H9 (cell line): ENCODE results near the gene DPYD. TPM values are rescaled to one million over a fixed set of nuclear protein-coding genes. Genes with fewer than 3 reads are reported as not detected.

Experiments
- DNase-seq: peaks from one replicate; pipeline ENCODE4 v3.0.0-alpha.2; 2017
- H2AFZ ChIP-seq: one replicate; pipeline ENCODE4 v1.6.1; 2013; ENCODE audit warnings: mild to moderate bottlenecking, low read length, control low read depth, moderate library complexity
- H2AK5ac ChIP-seq: 2 replicates; pipeline ENCODE4 v1.6.1; 2013; ENCODE audit warnings: low read length, control low read depth, mixed read lengths; ENCODE audit not compliant: insufficient read length
- H2BK120ac ChIP-seq: one replicate; pipeline ENCODE4 v1.6.1; 2013; ENCODE audit warnings: low read depth, mild to moderate bottlenecking, low read length, control low read depth, inconsistent platforms; ENCODE audit not compliant: poor library complexity, severe bottlenecking
- H2BK12ac ChIP-seq: 2 replicates; pipeline ENCODE4 v1.6.1; 2013; ENCODE audit warnings: low read length, control low read depth, mixed read lengths, low read depth; ENCODE audit not compliant: insufficient read length
- H2BK15ac ChIP-seq: 2 replicates; pipeline ENCODE4 v1.6.1; 2013; ENCODE audit warnings: low read depth, low read length, control low read depth
- H2BK20ac ChIP-seq: one replicate; pipeline ENCODE4 v1.6.1; 2013; ENCODE audit warnings: low read depth, mild to moderate bottlenecking, low read length, control low read depth, inconsistent platforms; ENCODE audit not compliant: poor library complexity, severe bottlenecking
- H2BK5ac ChIP-seq: 2 replicates; pipeline ENCODE4 v1.6.1; 2013; ENCODE audit warnings: low read length, control low read depth, mixed read lengths; ENCODE audit not compliant: insufficient read length
- H3K14ac ChIP-seq: 2 replicates; pipeline ENCODE4 v1.6.1; 2013; ENCODE audit warnings: low read length, control low read depth; ENCODE audit not compliant: insufficient read depth
- H3K18ac ChIP-seq: 2 replicates; pipeline ENCODE4 v1.6.1; 2013; ENCODE audit warnings: low read depth, mild to moderate bottlenecking, mixed read lengths, low read length, control low read depth; ENCODE audit not compliant: insufficient read length
- H3K23ac ChIP-seq: 2 replicates; pipeline ENCODE4 v1.6.1; 2013; ENCODE audit warnings: low read length, control low read depth, mixed read lengths, low read depth; ENCODE audit not compliant: insufficient read length
- H3K23me2 ChIP-seq: 2 replicates; pipeline ENCODE4 v1.6.1; 2013; ENCODE audit warnings: low read depth, mild to moderate bottlenecking, mixed read lengths, low read length, control low read depth; ENCODE audit not compliant: insufficient read length, poor library complexity, severe bottlenecking
- H3K27ac ChIP-seq: 2 replicates; pipeline ENCODE4 v1.5.1; 2013; ENCODE audit warnings: low read length, control low read depth, mixed read lengths, low read depth; ENCODE audit not compliant: insufficient read length
- H3K27me3 ChIP-seq: 2 replicates; pipeline ENCODE4 v1.6.1; 2013; ENCODE audit warnings: low read length, control low read depth, inconsistent platforms; ENCODE audit not compliant: insufficient read depth
- H3K4ac ChIP-seq: 2 replicates; pipeline ENCODE4 v1.6.1; 2013; ENCODE audit warnings: low read depth, mild to moderate bottlenecking, control low read depth, inconsistent platforms, low read length, moderate library complexity
- H3K4me1 ChIP-seq: 2 replicates; pipeline ENCODE4 v1.6.1; 2013; ENCODE audit warnings: low read length, control low read depth, inconsistent platforms; ENCODE audit not compliant: insufficient read depth
- H3K4me2 ChIP-seq: 2 replicates; pipeline ENCODE4 v1.6.1; 2013; ENCODE audit warnings: low read length, control low read depth, mixed read lengths; ENCODE audit not compliant: insufficient read length, insufficient read depth
- H3K56ac ChIP-seq: 2 replicates; pipeline ENCODE4 v1.6.1; 2013; ENCODE audit warnings: low read depth, mild to moderate bottlenecking, mixed read lengths, low read length, control low read depth; ENCODE audit not compliant: insufficient read length
- H3K79me1 ChIP-seq: 2 replicates; pipeline ENCODE4 v1.6.1; 2013; ENCODE audit warnings: low read depth, mild to moderate bottlenecking, moderate library complexity, low read length, control low read depth, inconsistent platforms; ENCODE audit not compliant: insufficient read depth, poor library complexity, severe bottlenecking
- H3K79me2 ChIP-seq: 2 replicates; pipeline ENCODE4 v1.6.1; 2013; ENCODE audit warnings: low read length, control low read depth, inconsistent platforms; ENCODE audit not compliant: insufficient read depth
- H3K9ac ChIP-seq: 2 replicates; pipeline ENCODE4 v1.6.1; 2013; ENCODE audit warnings: low read length, control low read depth, mixed read lengths; ENCODE audit not compliant: insufficient read length; ENCODE audit errors: extremely low read depth
- H3K9me3 ChIP-seq: one replicate; pipeline ENCODE4 v1.6.1; 2013; ENCODE audit warnings: low read depth, low read length, inconsistent platforms; ENCODE audit not compliant: control insufficient read depth
- H3T11ph ChIP-seq: one replicate; pipeline ENCODE4 v1.6.1; 2013; ENCODE audit warnings: mild to moderate bottlenecking, low read length, control low read depth, inconsistent platforms
- H4K20me1 ChIP-seq: one replicate; pipeline ENCODE4 v1.6.1; 2013; ENCODE audit not compliant: control insufficient read depth, insufficient read length, insufficient read depth
- H4K5ac ChIP-seq: 2 replicates; pipeline ENCODE4 v1.6.1; 2013; ENCODE audit warnings: low read depth, mild to moderate bottlenecking, mixed read lengths, low read length, control low read depth; ENCODE audit not compliant: insufficient read length
- H4K8ac ChIP-seq: replicated peaks from 2 replicates; pipeline ENCODE4 v1.6.1; 2013; ENCODE audit warnings: low read length, control low read depth, mixed read lengths, low read depth; ENCODE audit not compliant: insufficient read length
- H4K91ac ChIP-seq: 2 replicates; pipeline ENCODE4 v1.6.1; 2013; ENCODE audit warnings: low read depth, mild to moderate bottlenecking, moderate library complexity, mixed read lengths, low read length, control low read depth; ENCODE audit not compliant: insufficient read length
- H3K27ac Mint-ChIP-seq, 3 experiments: 2 replicates in 2 of 3; 3 replicates in 1 of 3; pipeline ENCODE4 v1.8.0; 2020 to 2021; ENCODE audit warnings: mixed read lengths in 3 of 3, mild to moderate bottlenecking in 1 of 3, moderate library complexity in 1 of 3
- H3K27me3 Mint-ChIP-seq: 2 replicates; pipeline ENCODE4 v1.8.0; 2021; ENCODE audit warnings: low read depth, mild to moderate bottlenecking, moderate library complexity, mixed read lengths
- H3K36me3 Mint-ChIP-seq, 3 experiments: 2 replicates in 2 of 3; 3 replicates in 1 of 3; pipeline ENCODE4 v1.8.0; 2020 to 2021; ENCODE audit warnings: low read depth in 3 of 3, mixed read lengths in 3 of 3; ENCODE audit not compliant: insufficient read depth in 1 of 3
- H3K4me1 Mint-ChIP-seq, 2 experiments: 2 replicates each; pipeline ENCODE4 v1.8.0; 2020; ENCODE audit warnings: mixed read lengths in 2 of 2
- H3K4me3 Mint-ChIP-seq, 2 experiments: 2 replicates in 1 of 2; 3 replicates in 1 of 2; pipeline ENCODE4 v1.8.0; 2020 to 2021; ENCODE audit warnings: mild to moderate bottlenecking in 2 of 2, mixed read lengths in 2 of 2, moderate library complexity in 1 of 2
- H3K9me3 Mint-ChIP-seq, 2 experiments: 2 replicates in 1 of 2; 3 replicates in 1 of 2; pipeline ENCODE4 v1.8.0; 2020; ENCODE audit warnings: mild to moderate bottlenecking in 2 of 2, mixed read lengths in 2 of 2, moderate library complexity in 1 of 2
- WGBS: extraction: QIAGEN DNeasy Blood & Tissue Kit; methylation state at CpG from one replicate; pipeline ENCODE4 v1.1.7; 2013; ENCODE audit warnings: missing lambda C conversion rate, low lambda C conversion rate, mixed read lengths; ENCODE audit not compliant: insufficient read length; ENCODE audit errors: extremely low coverage; 5-methylcytosine and 5-hydroxymethylcytosine counted together
- total RNA-seq: library from RNA; stranded (reverse); gene quantifications from 2 replicates; pipeline ENCODE4 v1.2.1, GENCODE V29; 2021
- TF ChIP-seq, protein P1 (sequence below): fragments of 200-600 bp; sonication (generic); conservative IDR thresholded peaks from 3 replicates; pipeline ENCODE4 v1.8.0; 2021; ENCODE audit warnings: antibody characterized with exemption, mild to moderate bottlenecking

The DPYD gene
- total RNA-seq, 1 experiment from 2014 or later = 0.37 TPM

DNA sequence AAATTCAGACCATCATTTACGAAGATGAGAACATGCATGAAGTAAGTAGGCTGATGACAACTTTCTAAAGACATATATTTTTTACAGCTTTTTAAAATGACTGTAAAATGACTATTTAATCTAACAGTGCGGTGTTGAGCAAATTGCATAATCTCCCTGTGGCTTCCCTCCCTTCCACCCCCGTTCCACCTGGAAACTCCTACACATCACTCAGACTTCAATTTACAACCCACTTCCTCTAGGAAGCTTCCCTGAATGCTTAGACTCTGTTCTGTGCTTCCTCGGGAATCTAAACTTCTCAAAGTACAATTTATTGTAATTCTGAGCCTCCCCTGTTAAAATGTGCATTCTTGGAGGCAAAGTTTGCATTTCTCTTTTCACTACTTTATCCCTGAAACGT is 354.9 kb downstream of the DPYD start:
- H2BK120ac ChIP-seq = no peak overlapping the region
- no peaks in the 10 kb centered on the region for H3K9me3 ChIP-seq
- WGBS = no CpG with 5 or more reads among the region's 5 CpGs
- H3K9ac ChIP-seq = no peak overlapping the region
- no peak overlapping the region for H3K23ac ChIP-seq
- H3K27me3 ChIP-seq = no peaks in the 10 kb centered on the region
- no peaks in the 10 kb centered on the region for H3K36me3 Mint-ChIP-seq
- DNase-seq = no peak
- H3K4me1 ChIP-seq = no peaks in the 10 kb centered on the region
- H3K79me1 ChIP-seq = no peaks in the 10 kb centered on the region
- H2BK20ac ChIP-seq = no peak overlapping the region
- no peak overlapping the region for H3K4me3 Mint-ChIP-seq
- no peaks in the 10 kb centered on the region for H4K20me1 ChIP-seq
- no peaks in the 10 kb centered on the region for H3K79me2 ChIP-seq
- no peak overlapping the region for H2BK15ac ChIP-seq
- no peak overlapping the region for H4K8ac ChIP-seq
- TF ChIP-seq, protein P1, sequence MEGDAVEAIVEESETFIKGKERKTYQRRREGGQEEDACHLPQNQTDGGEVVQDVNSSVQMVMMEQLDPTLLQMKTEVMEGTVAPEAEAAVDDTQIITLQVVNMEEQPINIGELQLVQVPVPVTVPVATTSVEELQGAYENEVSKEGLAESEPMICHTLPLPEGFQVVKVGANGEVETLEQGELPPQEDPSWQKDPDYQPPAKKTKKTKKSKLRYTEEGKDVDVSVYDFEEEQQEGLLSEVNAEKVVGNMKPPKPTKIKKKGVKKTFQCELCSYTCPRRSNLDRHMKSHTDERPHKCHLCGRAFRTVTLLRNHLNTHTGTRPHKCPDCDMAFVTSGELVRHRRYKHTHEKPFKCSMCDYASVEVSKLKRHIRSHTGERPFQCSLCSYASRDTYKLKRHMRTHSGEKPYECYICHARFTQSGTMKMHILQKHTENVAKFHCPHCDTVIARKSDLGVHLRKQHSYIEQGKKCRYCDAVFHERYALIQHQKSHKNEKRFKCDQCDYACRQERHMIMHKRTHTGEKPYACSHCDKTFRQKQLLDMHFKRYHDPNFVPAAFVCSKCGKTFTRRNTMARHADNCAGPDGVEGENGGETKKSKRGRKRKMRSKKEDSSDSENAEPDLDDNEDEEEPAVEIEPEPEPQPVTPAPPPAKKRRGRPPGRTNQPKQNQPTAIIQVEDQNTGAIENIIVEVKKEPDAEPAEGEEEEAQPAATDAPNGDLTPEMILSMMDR = no peak
- no peak overlapping the region for H3K27ac ChIP-seq
- H4K91ac ChIP-seq = no peak overlapping the region
- H2AFZ ChIP-seq = no peak overlapping the region
- no peaks in the 10 kb centered on the region for H3K9me3 Mint-ChIP-seq
- H2AK5ac ChIP-seq = no peak overlapping the region
- H3K4me1 Mint-ChIP-seq = peaks cover 10 to 12% of the 10 kb centered on the region in 2 experiments
- H4K5ac ChIP-seq = no peak overlapping the region
- no peak overlapping the region for H3K18ac ChIP-seq
- no peak overlapping the region for H2BK12ac ChIP-seq
- H2BK5ac ChIP-seq = no peak overlapping the region
- H3K14ac ChIP-seq = no peak overlapping the region
- H3K4ac ChIP-seq = no peak overlapping the region
- H3K23me2 ChIP-seq = no peaks in the 10 kb centered on the region
- no peaks in the 10 kb centered on the region for H3K27me3 Mint-ChIP-seq
- no peak overlapping the region for H3K4me2 ChIP-seq
- H3K56ac ChIP-seq = no peak overlapping the region
- no peak overlapping the region for H3T11ph ChIP-seq
- H3K27ac Mint-ChIP-seq = no peak overlapping the region; a peak in 1 of 7 replicates
